Measurements from ENCODE around the gene ZMYND8.

The ZMYND8 gene

DNA sequence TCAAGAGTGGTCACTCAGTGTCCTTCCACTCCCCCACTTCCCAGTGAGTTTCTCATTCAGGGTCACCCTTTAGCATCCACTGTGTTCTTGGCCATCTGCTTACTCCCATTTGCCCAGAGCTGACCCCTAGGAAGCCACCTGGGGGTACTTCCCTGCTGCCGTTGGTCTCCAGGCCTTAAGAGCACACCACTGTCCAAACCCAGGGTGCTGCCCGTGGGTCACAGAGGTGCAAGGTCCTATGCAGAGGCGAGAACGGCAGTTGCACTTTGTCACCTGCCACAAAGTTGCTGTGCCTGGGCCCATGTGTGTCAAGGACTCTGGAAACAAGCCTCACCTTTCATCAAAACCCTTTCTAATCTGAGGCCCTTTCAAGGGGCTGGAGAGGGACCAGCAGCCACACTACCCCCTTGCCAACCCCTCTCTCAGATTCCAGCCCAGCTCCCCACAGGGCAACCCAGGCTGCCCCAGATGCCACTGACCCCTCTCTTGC lies 191.1 kb downstream of the ZMYND8 start:
- Histone ChIP-seq H3K27me3 (ENCODE audit: insufficient read depth, poor library complexity, severe bottlenecking) (no peaks in the 10 kb centered on the region), H3K4me3 (ENCODE audit: severe bottlenecking) (no peak overlapping the region), H3K9me3 (ENCODE audit: severe bottlenecking) (no peaks in the 10 kb centered on the region), H3K36me3 (ENCODE audit: low read depth) (no peaks in the 10 kb centered on the region), H3K27ac (ENCODE audit: poor library complexity, severe bottlenecking) (no peak overlapping the region), H3K4me1 (ENCODE audit: insufficient read depth, poor library complexity, severe bottlenecking) (no peaks in the 10 kb centered on the region)
- TF ChIP-seq, protein P1, sequence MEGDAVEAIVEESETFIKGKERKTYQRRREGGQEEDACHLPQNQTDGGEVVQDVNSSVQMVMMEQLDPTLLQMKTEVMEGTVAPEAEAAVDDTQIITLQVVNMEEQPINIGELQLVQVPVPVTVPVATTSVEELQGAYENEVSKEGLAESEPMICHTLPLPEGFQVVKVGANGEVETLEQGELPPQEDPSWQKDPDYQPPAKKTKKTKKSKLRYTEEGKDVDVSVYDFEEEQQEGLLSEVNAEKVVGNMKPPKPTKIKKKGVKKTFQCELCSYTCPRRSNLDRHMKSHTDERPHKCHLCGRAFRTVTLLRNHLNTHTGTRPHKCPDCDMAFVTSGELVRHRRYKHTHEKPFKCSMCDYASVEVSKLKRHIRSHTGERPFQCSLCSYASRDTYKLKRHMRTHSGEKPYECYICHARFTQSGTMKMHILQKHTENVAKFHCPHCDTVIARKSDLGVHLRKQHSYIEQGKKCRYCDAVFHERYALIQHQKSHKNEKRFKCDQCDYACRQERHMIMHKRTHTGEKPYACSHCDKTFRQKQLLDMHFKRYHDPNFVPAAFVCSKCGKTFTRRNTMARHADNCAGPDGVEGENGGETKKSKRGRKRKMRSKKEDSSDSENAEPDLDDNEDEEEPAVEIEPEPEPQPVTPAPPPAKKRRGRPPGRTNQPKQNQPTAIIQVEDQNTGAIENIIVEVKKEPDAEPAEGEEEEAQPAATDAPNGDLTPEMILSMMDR (IDR thresholded peaks at IDR 0.05; ENCODE audit: poor library complexity, severe bottlenecking) = no peak
- DNase-seq (ENCODE audit: low spot score) = no peak
- ATAC-seq (ENCODE audit: low read depth) = no peak

DNA sequence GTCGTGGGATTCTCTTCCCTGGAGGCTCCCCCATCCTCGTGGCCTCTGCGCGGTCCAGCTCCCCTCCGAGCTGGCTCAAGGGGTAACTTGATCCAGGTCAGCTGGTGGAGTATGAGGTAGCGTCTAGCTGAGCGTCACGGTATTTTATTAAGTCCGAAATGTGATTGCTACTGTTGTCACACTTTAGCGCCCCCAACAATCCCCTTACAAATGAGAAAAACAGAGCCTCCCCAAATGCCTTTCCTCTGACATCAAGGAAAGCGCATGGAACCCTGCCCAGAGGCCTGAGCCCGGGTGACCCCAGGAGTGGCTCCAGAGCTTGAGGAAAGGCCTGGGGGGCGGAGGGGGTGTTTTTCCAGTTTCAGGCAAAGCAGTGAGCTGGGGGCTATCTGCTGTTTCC lies 192.4 kb downstream of the ZMYND8 start:
- H3K4me3 ChIP-seq (ENCODE audit: severe bottlenecking) = no peak overlapping the region
- H3K4me1 ChIP-seq (ENCODE audit: insufficient read depth, poor library complexity, severe bottlenecking) = no peaks in the 10 kb centered on the region
- H3K27ac ChIP-seq (ENCODE audit: poor library complexity, severe bottlenecking) = no peak overlapping the region
- ATAC-seq (ENCODE audit: low read depth) (no peak), DNase-seq (ENCODE audit: low spot score) (no peak)
- H3K27me3 ChIP-seq (ENCODE audit: insufficient read depth, poor library complexity, severe bottlenecking) = no peaks in the 10 kb centered on the region
- TF ChIP-seq, protein P1 (IDR thresholded peaks at IDR 0.05; ENCODE audit: poor library complexity, severe bottlenecking) = no peak
- H3K36me3 ChIP-seq (ENCODE audit: low read depth) = no peaks in the 10 kb centered on the region
- H3K9me3 ChIP-seq (ENCODE audit: severe bottlenecking) = no peaks in the 10 kb centered on the region

DNA sequence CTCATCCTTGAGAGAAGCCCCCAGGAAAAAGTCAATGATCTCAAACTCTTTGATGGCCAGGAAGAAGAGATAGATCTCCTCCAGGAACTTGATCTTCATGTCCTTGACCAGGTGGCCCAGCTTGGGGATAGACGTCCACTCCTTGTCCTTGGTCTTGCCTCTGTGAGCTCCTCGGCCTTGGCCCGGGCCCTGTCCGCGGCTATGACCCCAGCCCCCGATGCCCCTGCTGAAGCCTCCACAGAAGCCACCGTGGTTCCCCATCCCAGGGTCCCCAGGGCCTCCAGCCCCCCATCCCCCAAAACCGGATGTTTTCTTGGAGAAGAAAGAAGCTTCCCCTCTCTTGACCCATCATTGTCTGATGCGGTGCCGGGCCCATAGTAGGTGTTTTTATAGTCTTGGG lies 195.1 kb downstream of the ZMYND8 start:
- TF ChIP-seq, protein P1 (IDR thresholded peaks at IDR 0.05; ENCODE audit: poor library complexity, severe bottlenecking) = no peak
- DNase-seq (ENCODE audit: low spot score) (no peak), ATAC-seq (ENCODE audit: low read depth) (no peak)
- no peaks in the 10 kb centered on the region for H3K9me3 ChIP-seq (ENCODE audit: severe bottlenecking)
- no peak overlapping the region for H3K27ac ChIP-seq (ENCODE audit: poor library complexity, severe bottlenecking)
- no peaks in the 10 kb centered on the region for H3K4me1 ChIP-seq (ENCODE audit: insufficient read depth, poor library complexity, severe bottlenecking)
- no peaks in the 10 kb centered on the region for H3K36me3 ChIP-seq (ENCODE audit: low read depth)
- H3K4me3 ChIP-seq (ENCODE audit: severe bottlenecking) = no peak overlapping the region
- no peaks in the 10 kb centered on the region for H3K27me3 ChIP-seq (ENCODE audit: insufficient read depth, poor library complexity, severe bottlenecking)

DNA sequence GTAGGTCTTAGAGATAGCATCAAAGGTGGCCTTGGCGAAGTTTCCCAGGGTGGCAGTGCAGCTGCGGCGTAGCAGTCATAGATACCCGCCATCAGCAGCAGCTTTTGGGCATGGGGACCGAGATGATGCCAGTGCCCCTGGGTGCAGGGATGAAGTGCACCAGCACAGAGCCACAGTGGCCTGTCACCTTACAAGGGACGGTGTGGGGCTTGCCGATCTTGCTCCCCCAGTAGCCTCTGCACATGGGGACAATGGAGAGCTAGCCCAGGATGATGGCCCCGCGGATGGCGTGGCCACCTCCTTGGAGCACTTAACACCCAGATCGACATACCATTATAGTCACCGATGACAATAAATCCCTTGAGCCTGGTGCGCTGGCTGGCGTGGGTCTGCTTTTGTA lies 195.5 kb downstream of the ZMYND8 start:
- Histone ChIP-seq H3K27ac (ENCODE audit: poor library complexity, severe bottlenecking) (no peak overlapping the region), H3K4me1 (ENCODE audit: insufficient read depth, poor library complexity, severe bottlenecking) (no peaks in the 10 kb centered on the region), H3K36me3 (ENCODE audit: low read depth) (no peaks in the 10 kb centered on the region), H3K9me3 (ENCODE audit: severe bottlenecking) (no peaks in the 10 kb centered on the region), H3K27me3 (ENCODE audit: insufficient read depth, poor library complexity, severe bottlenecking) (no peaks in the 10 kb centered on the region), H3K4me3 (ENCODE audit: severe bottlenecking) (no peak overlapping the region)
- DNase-seq (ENCODE audit: low spot score) = no peak
- TF ChIP-seq, protein P1 (IDR thresholded peaks at IDR 0.05; ENCODE audit: poor library complexity, severe bottlenecking) = no peak
- no peak for ATAC-seq (ENCODE audit: low read depth)

DNA sequence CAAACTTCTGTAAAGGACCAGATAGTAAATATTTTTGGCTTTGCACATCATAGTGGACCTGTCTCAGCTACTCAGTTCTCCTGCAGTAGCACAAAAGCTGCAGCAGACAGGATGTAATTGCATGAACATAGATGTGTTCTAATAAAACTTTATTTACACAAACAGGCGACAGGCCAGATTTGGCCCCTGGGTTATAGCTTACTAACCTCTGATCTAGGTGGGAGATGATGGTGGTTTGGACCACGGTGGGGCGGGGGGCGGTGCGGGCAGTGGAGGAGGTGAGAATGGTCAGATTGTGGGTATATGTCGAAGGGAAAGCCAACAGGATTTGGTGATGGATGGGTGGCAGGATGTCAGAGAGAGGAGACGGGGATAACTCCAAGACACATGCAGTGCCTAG lies 196.3 kb downstream of the ZMYND8 start:
- ATAC-seq (ENCODE audit: low read depth) (no peak), DNase-seq (ENCODE audit: low spot score) (no peak)
- Histone ChIP-seq H3K4me1 (ENCODE audit: insufficient read depth, poor library complexity, severe bottlenecking) (no peaks in the 10 kb centered on the region), H3K36me3 (ENCODE audit: low read depth) (no peaks in the 10 kb centered on the region), H3K4me3 (ENCODE audit: severe bottlenecking) (no peak overlapping the region), H3K9me3 (ENCODE audit: severe bottlenecking) (no peaks in the 10 kb centered on the region), H3K27ac (ENCODE audit: poor library complexity, severe bottlenecking) (no peak overlapping the region), H3K27me3 (ENCODE audit: insufficient read depth, poor library complexity, severe bottlenecking) (no peaks in the 10 kb centered on the region)
- TF ChIP-seq, protein P1 (IDR thresholded peaks at IDR 0.05; ENCODE audit: poor library complexity, severe bottlenecking) = no peak

All from RWPE2 (cell line).